Measurements from ENCODE around the gene HAPLN2. TPM values are rescaled to one million over a fixed set of nuclear protein-coding genes. Genes with fewer than 3 reads are reported as not detected.

HAPLN2 gene
- total RNA-seq, 1 experiment from 2014 or later, result 0.21 TPM

GRCh38 chr1:156598731-156599432, 20.3 kb upstream of the HAPLN2 start:
- ATAC-seq (no peak), DNase-seq (ENCODE audit: low read depth, low spot score) (no peak)
- Histone ChIP-seq H3K9me3 (ENCODE audit: control insufficient read depth, insufficient read depth, low read depth, low read length) (no peaks in the 10 kb centered on the region), H3K4me3 (ENCODE audit: low read depth in 2 of 2, low read length in 2 of 2) (no peak overlapping the region), H3K36me3 (ENCODE audit: control insufficient read depth, insufficient read depth, low read length) (peaks cover 21% of the 10 kb centered on the region), H3K4me1 (ENCODE audit: control insufficient read depth, insufficient read depth, low read length) (peaks cover 9% of the 10 kb centered on the region), H3K27ac (ENCODE audit: low read length) (no peak overlapping the region), H3K27me3 (ENCODE audit: control insufficient read depth, insufficient read depth, low read length) (no peaks in the 10 kb centered on the region)
- CTCF ChIA-PET, result interaction anchor here (0.6 kb wide), 1 partner anchor 107 kb away, joined by 5 read pairs; the partner anchor contains the start of gene CRABP2
- TF ChIP-seq POLR2AphosphoS5 (IDR thresholded peaks at IDR 0.05; ENCODE audit: low read depth, low read length) (no peak), SIN3A (IDR thresholded peaks at IDR 0.05; ENCODE audit: borderline replicate concordance, insufficient read depth, low read depth, low read length) (no peak), TCF7L2 (IDR thresholded peaks at IDR 0.05; ENCODE audit: low read depth, low read length) (no peak), REST (IDR thresholded peaks at IDR 0.05; ENCODE audit: insufficient read depth in 1 of 2, low read depth in 2 of 2, low read length in 1 of 2) (no peak), CTCF (IDR thresholded peaks at IDR 0.05) (no peak)
- POLR2A ChIA-PET, result interaction anchor here (0.6 to 1.4 kb wide), 2 partner anchors 8 to 98 kb away, joined by 4 read pairs; partner anchors contain the start of gene NAXE
- BruUV-seq (replicated peaks), result no TSS peak
- intact Hi-C loops (cut with micrococcal nuclease; ENCODE audit: unreplicated experiment), result no loop called here
- in situ Hi-C loops (cut with HindIII; ENCODE audit: low pct_unique_long_range_greater_than_20kb, low sequenced_read_pairs), result no loop called here

GRCh38 chr1:156599811-156600210, 19.4 kb upstream of the HAPLN2 start:
- DNase-seq (ENCODE audit: low read depth, low spot score), result no peak
- peak overlapping the region in 1 of 2 experiments; percentile 76; a peak in 1 of 4 replicates for H3K4me3 ChIP-seq (ENCODE audit: low read depth in 2 of 2, low read length in 2 of 2)
- H3K36me3 ChIP-seq (ENCODE audit: control insufficient read depth, insufficient read depth, low read length), result peaks cover 14% of the 10 kb centered on the region
- peaks cover 5% of the 10 kb centered on the region for H3K4me1 ChIP-seq (ENCODE audit: control insufficient read depth, insufficient read depth, low read length)
- ATAC-seq, result 0 out of 2 replicates have a peak, but pooled peaks have one; percentile 33
- in situ Hi-C loops (cut with HindIII; ENCODE audit: low pct_unique_long_range_greater_than_20kb, low sequenced_read_pairs) (no loop called here), intact Hi-C loops (cut with micrococcal nuclease; ENCODE audit: unreplicated experiment) (loop anchor here (10.0 kb wide), 1 partner anchor 145 kb away; no protein-coding TSS in a partner anchor)
- CTCF ChIA-PET, result no interaction called here
- TF ChIP-seq POLR2AphosphoS5 (IDR thresholded peaks at IDR 0.05; ENCODE audit: low read depth, low read length), result no peak
- TF ChIP-seq CTCF (IDR thresholded peaks at IDR 0.05), result no peak; the same call in 1 of the 2 replicates
- TF ChIP-seq SIN3A (IDR thresholded peaks at IDR 0.05; ENCODE audit: borderline replicate concordance, insufficient read depth, low read depth, low read length), result no peak
- TF ChIP-seq REST (IDR thresholded peaks at IDR 0.05; ENCODE audit: insufficient read depth in 1 of 2, low read depth in 2 of 2, low read length in 1 of 2), result no peak
- no peak for TF ChIP-seq TCF7L2 (IDR thresholded peaks at IDR 0.05; ENCODE audit: low read depth, low read length)
- POLR2A ChIA-PET, result interaction anchor here (1.4 kb wide), 1 partner anchor 9 kb away, joined by 4 read pairs; the partner anchor contains the start of gene NAXE
- no peaks in the 10 kb centered on the region for H3K9me3 ChIP-seq (ENCODE audit: control insufficient read depth, insufficient read depth, low read depth, low read length)
- no peaks in the 10 kb centered on the region for H3K27me3 ChIP-seq (ENCODE audit: control insufficient read depth, insufficient read depth, low read length)
- no peak overlapping the region for H3K27ac ChIP-seq (ENCODE audit: low read length)
- BruUV-seq (replicated peaks), result no TSS peak
